ENCODE measurements around the gene MED25. TPM values are rescaled to one million over a fixed set of nuclear protein-coding genes. Genes with fewer than 3 reads are reported as not detected.

MED25 gene
- total and polyA plus RNA-seq, 2 of the 8 experiments (the other 6 are each of a cell fraction or from before 2014, with no cell fraction given) = 21.6 to 71.4 TPM

- Histone ChIP-seq H3K36me3 (ENCODE audit: control insufficient read depth in 2 of 4, insufficient read depth in 4 of 4, low read length in 3 of 4) (no peaks in the 10 kb centered on the region), H4K20me1 (replicated peaks in 1 of 2; ENCODE audit: control insufficient read depth in 1 of 2, insufficient read depth in 2 of 2, low read length in 2 of 2) (peaks cover 0 to 3% of the 10 kb centered on the region in 2 experiments), H3K79me2 (ENCODE audit: control insufficient read depth in 1 of 2, insufficient read depth in 2 of 2, low read length in 2 of 2) (no peaks in the 10 kb centered on the region; a peak in 1 of 4 replicates), H3K18ac (ENCODE audit: extremely low read depth, low read length) (peak within 1 kb of the TSS; percentile 86), H2BK120ac (replicated peaks; ENCODE audit: low read depth, low read length) (no peak within 1 kb of the TSS), H3K14ac (ENCODE audit: insufficient read length) (no peak within 1 kb of the TSS), H3K4me3 (ENCODE audit: extremely low read depth in 1 of 4, insufficient read depth in 2 of 4, low read depth in 3 of 4, low read length in 4 of 4) (peak within 1 kb of the TSS; percentile 75 to 94 (median 77)), H2BK20ac (ENCODE audit: low read length) (no peak within 1 kb of the TSS), H3K79me1 (ENCODE audit: low read depth, low read length) (0 out of 2 replicates have a peak, but pooled peaks cover 2% of the 10 kb centered on the region), H4K8ac (ENCODE audit: extremely low read depth, insufficient read depth, low read length) (peak within 1 kb of the TSS; percentile 98; the same call in 1 of the 2 replicates), H4K5ac (ENCODE audit: insufficient read length, low read depth, low read length) (peak within 1 kb of the TSS; percentile 91), H2BK5ac (ENCODE audit: low read depth, low read length) (peak within 1 kb of the TSS; percentile 96), H3K9ac (replicated peaks in 1 of 4; ENCODE audit: extremely low read depth in 1 of 4, low read depth in 3 of 4, low read length in 3 of 4) (peak within 1 kb of the TSS; percentile 87 to 99 (median 94)), H3K9me3 (ENCODE audit: insufficient read depth in 2 of 2, low read depth in 1 of 2, low read length in 1 of 2) (no peaks in the 10 kb centered on the region), H3K23me2 (ENCODE audit: low read depth, low read length) (peaks cover 2% of the 10 kb centered on the region; the same call in 1 of the 2 replicates), H2AK5ac (ENCODE audit: low read depth, low read length) (no peak within 1 kb of the TSS), H3K4me2 (ENCODE audit: insufficient read depth in 1 of 2, low read depth in 2 of 2, low read length in 2 of 2) (peak within 1 kb of the TSS; percentile 88 to 91), H4K91ac (replicated peaks; ENCODE audit: insufficient read length, low read length) (peak within 1 kb of the TSS; percentile 49), H3K56ac (replicated peaks; ENCODE audit: insufficient read length, low read depth, low read length) (peak within 1 kb of the TSS; percentile 27), H3K27me3 (replicated peaks in 1 of 4; ENCODE audit: control insufficient read depth in 3 of 4, extremely low read depth in 1 of 4, insufficient read depth in 3 of 4, low read length in 3 of 4) (no peaks in the 10 kb centered on the region), H2BK15ac (ENCODE audit: low read length) (0 out of 2 replicates have a peak within 1 kb of the TSS, but pooled peaks have one; percentile 51), H3K23ac (ENCODE audit: insufficient read length) (no peak within 1 kb of the TSS), H2AFZ (ENCODE audit: low read length) (peak within 1 kb of the TSS; percentile 94; the same call in 1 of the 2 replicates), H3K4ac (replicated peaks; ENCODE audit: insufficient read length, low read depth, low read length) (peak within 1 kb of the TSS; percentile 41), H3K27ac (ENCODE audit: low read depth, low read length) (peak within 1 kb of the TSS; percentile 98), H2BK12ac (ENCODE audit: low read depth, low read length) (peak within 1 kb of the TSS; percentile 94; the same call in 1 of the 2 replicates), H3K4me1 (replicated peaks in 1 of 4; ENCODE audit: control insufficient read depth in 3 of 4, insufficient read depth in 4 of 4, low read length in 3 of 4) (peaks cover 6 to 15% (median 11%) of the 10 kb centered on the region in 4 experiments)
- ChIA-PET POLR2A (ENCODE audit: partially characterized antibody) (interaction anchor here (0.6 to 3.4 kb wide), 24 partner anchors 11 to 173 kb away, joined by 3 to 29 read pairs (median 5); partner anchors contain the start of genes ADM5, AKT1S1, AP2A1 and NUP62), CTCF (ENCODE audit: partially characterized antibody) (interaction anchor here (0.6 to 1.8 kb wide), 10 partner anchors 9 to 129 kb away, joined by 3 to 9 read pairs (median 4); no protein-coding TSS in a partner anchor)
- WGBS, 2 experiments (ENCODE audit: extremely low coverage in 1 of 2, insufficient coverage in 1 of 2, insufficient read length in 1 of 2, insufficient replicate concordance in 2 of 2, low coverage in 1 of 2, low lambda C conversion rate in 2 of 2, missing lambda C conversion rate in 1 of 2) = 1% methylated on average over 45 of the region's 45 CpGs; no CpG with 5 or more reads in 1 of the 2 experiments
- peak; percentile 89 to 96 for DNase-seq (ENCODE audit: low read depth in 1 of 2, low spot score in 2 of 2)
- peak; percentile 99 for FAIRE-seq
- 0 out of 2 replicates have a peak, but pooled peaks have one; percentile 41 for TF ChIP-seq CREB1 (IDR thresholded peaks at IDR 0.05)
- TF ChIP-seq HDAC2 (IDR thresholded peaks at IDR 0.05; ENCODE audit: borderline replicate concordance in 1 of 2, low read depth in 2 of 2, low read length in 2 of 2) = peak in 1 of 2 experiments; percentile 86; a peak in 1 of 4 replicates
- TF ChIP-seq CBX8 (IDR thresholded peaks at IDR 0.05; ENCODE audit: borderline replicate concordance, low read depth, low read length) = no peak
- no peak for TF ChIP-seq POU5F1 (IDR thresholded peaks at IDR 0.05; ENCODE audit: low read depth, low read length)
- TF ChIP-seq EGR1 (IDR thresholded peaks at IDR 0.05; ENCODE audit: borderline replicate concordance, low read depth, low read length) = no peak
- TF ChIP-seq KDM4A (IDR thresholded peaks at IDR 0.05; ENCODE audit: low read depth, low read length, severe bottlenecking) = peak; percentile 57
- TF ChIP-seq JUN (IDR thresholded peaks at IDR 0.05; ENCODE audit: low read depth, low read length) = no peak
- no peak for TF ChIP-seq MAFK (IDR thresholded peaks at IDR 0.05; ENCODE audit: low read depth, low read length)
- no peak for TF ChIP-seq SP2 (IDR thresholded peaks at IDR 0.05; ENCODE audit: low read length)
- no peak for TF ChIP-seq RXRA (IDR thresholded peaks at IDR 0.05; ENCODE audit: insufficient read depth, low read depth, low read length)
Measured at GRCh38 chr19:49812997-49813861, 4.9 kb upstream of the MED25 start, which contains the start of gene FUZ. FUZ (minus strand) TSS chr19:49813292; CDS start chr19:49813106, 186 bp downstream.
